ENCODE measurements around the gene SEC16A.

The SEC16A gene

GRCh38 chr9:136486823-136487620, 4.2 kb upstream of the SEC16A start:
- no peak for DNase-seq

GRCh38 chr9:136486131-136486530, 3.3 kb upstream of the SEC16A start:
- no peak for DNase-seq

- peak; percentile 85 for DNase-seq
These were observed 2.5 kb upstream of the SEC16A start for GRCh38 chr9:136485049-136486045.

DNA sequence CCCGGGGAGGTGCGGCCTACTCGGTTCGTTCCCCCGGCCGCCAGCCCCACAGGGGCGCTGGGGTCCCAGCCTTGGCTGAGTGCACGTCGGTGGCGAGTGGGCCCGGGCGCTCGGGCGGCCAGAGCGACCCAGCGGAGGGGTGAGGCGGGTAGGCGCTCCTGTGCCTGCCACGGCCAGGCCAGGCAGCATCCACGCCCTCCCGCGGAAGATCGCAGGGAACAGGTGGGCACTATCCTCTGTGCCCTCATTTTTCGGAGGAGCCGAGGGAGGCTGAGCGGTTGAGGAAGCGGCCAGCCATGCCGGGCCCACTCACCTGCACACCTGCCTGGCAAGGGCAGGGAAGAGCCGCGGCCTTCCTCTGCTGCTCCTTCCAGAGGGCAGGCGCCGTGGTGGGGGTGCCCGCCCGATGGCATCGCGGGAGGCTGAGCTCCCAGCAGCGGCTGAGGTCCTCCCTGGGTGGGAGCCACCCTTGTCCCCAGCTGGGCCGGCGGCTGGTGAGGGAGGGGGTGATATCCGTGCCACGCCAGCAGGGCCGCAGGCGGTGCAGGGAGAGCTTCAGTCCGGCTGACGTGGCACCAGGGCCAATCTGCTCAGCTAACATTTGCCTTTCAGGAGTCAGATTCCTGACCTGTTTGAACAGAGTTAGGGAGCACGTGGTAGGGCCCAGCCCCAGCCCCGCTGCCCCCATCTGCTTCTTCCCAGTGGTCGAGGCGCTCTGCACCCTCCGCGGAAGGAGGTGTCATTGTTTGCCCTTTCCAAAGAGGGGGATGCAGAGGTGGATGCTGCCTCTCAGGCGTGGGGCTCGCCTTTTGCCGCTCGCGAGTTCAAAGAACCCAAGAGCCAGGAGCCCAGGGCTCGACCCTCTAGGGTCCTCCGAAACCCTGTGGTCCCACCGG, 1.6 kb upstream of the SEC16A start:
- no peak for DNase-seq

GRCh38 chr9:136483589-136484152, 831 bp upstream of the SEC16A start:
- DNase-seq, result peak; percentile 95

GRCh38 chr9:136482046-136482792, 621 bp downstream of the SEC16A start:
- DNase-seq, result peak; percentile 73

DNA sequence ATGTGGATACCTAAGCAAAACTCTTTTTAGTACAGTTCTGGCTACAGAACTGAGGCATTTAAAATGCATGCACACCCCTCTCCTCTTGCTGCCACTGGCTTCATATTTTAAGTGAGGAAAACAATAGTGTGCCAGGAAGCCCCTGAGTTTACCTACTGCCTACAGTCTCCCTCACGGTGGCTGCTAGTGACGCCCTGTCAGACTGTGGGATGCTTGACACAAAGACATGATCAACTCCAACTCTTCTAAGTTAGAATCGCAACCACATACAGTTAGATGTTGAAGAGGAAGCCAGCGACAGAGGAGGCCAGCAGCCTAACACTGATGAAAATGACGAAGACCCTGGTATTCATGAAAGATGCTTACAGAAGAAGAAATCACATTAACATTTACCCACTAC, 1.3 kb downstream of the SEC16A start:
- peak; percentile 22 for DNase-seq

DNA sequence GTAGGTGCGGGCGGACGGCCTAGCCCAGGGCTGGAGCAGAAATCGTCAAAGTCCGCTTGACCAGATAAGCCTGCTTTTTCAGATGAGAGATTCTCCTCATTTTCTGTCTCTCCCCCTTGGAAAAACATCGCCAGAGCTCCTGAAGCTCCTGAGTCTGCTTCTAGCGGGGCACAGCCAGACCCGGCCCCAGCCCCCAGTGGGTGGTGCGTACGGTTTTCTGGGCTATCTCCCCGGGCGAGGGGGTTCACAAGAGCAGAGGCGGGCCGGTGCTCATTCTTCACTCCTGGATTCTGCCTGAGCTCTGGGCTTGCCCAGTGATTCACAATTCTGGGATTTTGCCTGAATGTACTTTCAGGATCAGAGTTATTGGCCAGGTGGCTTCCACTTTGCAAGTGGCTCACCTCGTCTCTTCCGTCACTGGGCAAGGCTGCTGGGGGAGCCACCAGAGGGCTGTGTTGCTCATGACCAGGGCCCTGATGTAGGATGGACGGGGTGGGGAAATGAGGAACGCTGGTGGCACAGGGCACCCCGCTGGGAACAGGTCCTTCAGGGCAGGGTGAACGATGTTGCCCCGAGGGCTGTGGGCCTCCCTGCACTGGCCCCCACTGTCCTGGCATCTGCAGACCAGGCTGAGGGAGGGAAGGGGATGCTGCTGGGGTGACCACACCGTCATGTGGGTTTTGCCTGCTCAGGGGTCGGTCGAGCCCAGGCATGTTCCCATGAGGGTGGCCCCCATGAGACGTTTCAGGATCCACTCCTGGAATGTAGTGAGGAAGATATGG, 6.3 kb downstream of the SEC16A start:
- no peak for DNase-seq

DNA sequence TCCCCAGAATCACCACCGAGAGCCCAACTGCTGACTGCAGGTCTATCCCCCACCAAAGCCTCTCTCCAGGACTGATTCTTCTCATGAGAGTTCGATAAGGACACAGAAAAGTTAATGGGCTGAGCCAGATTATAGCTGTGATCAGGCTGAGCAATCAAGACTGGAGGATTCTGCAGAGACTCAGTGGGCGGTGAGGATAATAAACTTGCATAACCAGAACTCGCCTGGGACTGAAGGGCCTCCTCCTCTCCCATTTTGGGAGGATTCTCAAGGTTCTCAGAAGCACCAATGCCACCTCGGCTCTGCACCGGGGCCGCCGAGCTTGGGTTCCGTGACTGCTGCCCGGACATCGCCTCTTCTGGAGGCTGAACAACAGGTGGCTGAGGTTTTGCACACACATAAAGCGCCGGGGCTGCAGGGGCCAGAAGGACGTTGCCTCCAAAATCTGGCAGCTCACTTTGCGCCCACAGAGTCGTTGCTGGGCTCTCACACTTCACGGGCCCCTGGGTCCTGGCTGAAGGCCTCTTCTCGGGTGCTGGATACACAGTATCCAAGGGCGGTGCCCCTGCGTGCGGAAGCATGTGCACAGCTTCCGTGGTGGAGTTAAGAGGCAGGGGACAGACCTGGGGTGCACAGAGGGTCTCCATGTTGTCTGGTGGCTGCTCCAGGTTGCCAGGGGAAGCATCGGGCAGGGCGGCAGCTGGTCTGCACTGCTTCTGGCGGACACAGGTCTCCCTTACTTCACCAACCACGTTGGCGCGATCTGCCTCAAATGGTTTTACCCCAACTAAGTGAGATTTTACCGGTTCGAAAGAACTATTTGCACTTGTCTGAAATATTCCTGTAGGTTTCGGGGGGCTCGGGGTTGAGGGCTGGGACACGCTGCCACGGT, 7.6 kb downstream of the SEC16A start:
- no peak for DNase-seq

DNA sequence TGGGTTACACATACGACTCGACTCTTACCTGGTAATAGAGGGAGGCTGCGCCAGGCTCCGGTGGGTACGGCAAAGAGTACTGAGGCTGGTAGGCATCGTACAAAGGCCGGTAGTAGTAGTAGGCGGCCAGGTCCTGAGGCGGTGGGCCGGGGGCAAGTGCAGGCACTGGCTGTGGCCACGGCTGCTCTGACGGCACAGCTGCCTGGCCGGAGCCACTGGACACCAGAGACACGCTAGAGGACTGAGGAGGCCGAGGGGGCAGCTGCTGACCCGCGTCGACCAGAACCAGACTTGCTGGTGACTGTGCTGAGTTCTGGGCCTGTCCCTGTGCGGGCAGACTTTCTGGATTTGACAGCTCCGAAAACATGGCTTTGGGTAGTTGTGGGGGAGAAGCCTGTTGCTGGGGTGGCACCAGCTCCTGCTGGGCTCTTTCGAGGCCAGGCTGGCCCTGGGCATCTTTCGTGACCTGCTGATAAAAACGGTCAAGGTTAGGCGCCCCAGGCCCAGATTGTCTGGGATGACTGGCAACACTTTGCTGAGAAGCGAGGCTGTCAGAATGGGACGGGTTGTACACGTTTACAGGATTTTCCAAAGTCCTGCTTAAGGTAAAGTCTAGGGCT, 8.7 kb downstream of the SEC16A start:
- DNase-seq, result no peak

DNA sequence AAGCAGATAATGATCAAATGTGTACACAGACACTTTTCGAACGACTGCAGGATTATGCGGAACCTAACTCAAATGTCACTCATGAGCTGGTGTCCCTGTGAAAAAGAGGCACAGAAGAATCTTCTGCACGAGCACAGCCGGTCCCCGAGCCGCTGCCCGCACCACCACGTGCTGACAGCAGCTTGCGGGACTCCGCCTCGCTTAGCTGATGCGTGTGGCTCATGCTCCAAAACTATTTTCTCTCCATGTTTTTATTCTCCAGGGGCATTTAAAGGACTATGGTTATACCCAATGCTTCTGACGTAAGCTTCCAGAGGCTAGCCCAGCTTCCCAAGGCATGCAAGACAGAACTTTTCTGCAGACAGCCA, 9.5 kb downstream of the SEC16A start:
- DNase-seq, result no peak

DNA sequence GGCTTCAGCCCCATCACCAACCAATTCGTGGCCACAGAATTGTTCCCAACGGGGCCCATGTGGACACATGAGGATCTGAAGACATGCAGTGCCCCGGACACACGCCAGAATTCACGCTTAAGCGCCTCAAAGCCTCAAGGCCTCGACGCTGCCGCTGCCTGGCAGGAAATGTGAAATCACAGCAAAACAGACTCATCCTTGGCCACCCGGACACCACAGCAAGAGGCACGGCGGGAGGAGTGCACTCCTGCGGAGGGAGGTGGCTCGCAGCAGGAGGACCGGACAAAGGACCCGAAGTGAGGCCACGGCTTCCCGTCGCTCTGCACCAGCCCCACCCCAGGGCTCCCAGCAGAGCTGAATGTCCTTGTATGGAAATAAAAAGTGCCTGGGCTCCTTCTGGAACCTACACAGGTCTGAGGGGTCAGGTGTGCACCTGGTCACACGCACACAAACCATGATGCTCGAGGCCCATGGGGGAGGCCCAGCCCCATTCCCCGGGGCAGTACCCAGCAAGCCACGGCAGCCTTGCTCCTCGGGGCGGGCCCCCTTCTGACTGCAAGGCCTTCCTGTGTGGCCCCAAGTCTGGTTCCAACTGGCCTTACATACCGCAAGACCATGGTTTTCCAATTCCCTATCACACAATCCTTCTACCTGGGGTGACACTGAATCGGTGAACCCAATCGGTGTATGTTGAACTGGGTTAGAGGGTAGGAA, 10.0 kb downstream of the SEC16A start:
- DNase-seq, result no peak

DNA sequence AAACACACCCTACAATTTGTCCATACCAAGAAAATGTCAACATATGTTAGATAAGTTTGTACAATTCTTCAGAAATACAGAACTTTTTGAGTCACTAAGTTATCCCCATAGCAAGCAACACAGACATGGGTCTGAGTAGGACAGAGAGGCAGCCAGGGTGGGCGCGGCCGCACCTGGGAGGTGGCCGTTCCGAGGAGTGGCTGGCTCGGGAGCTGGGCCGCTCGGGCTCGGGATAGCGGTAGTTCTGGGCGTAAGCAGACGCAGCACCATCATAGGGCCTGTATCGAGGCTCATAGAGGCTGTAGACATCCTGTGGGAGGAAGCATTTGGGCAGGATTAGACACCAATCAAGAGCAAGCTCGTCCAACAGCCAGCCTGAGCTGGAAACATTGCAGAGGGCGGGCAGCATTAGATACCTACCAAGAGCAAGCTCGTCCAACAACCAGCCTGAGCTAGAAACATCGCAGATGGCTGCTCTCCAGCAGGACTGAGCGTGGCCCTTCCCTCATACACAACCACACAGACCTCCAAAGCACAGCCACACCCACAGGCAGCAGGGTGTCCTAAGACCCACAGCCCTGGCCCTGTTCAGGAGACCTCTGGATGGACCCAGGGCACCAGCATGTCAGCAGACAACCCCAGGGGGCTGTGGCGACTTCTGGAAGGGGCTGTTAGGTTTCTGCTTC, 10.9 kb downstream of the SEC16A start:
- DNase-seq, result no peak

GRCh38 chr9:136470792-136471469, 11.9 kb downstream of the SEC16A start:
- DNase-seq, result no peak

DNA sequence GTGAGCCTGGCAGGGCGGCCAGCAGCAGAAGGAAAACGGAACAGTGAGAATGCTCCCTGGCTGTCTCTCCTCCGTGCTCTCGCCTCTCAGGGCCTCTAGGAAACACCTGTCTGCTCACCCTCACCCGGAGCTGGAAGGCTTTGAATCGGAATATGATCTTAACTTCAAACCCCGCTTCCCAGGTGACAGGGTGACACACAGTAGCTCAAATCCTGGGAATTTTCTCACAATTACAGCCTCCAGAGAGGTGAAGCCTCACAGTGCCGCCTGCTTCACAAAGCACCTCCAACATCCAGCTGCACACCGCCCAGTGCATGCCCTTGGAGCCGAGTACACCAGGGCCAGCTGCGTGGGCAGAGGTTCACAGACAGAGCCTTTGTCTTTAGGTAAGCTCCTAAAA, 12.5 kb downstream of the SEC16A start:
- no peak for DNase-seq

DNA sequence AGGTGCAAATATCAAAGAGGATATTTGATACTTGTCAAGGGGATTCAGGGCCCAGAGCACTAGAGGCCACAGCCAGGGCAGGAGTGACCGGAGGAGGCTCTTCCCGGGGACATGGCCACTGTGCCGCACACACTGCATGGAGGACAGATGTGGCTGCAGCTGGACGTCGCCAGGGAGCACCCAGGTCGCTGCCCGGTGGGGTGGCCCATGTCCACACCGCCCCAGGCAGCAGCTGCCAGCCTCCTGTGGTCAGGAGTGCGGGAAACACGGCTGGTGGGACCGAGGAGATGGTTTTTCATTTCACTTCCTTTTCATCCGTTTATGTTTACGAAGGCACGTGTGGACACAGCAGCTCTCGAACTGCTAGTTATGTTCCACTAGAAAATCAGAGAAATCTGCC, 15.1 kb downstream of the SEC16A start:
- DNase-seq, result no peak

DNA sequence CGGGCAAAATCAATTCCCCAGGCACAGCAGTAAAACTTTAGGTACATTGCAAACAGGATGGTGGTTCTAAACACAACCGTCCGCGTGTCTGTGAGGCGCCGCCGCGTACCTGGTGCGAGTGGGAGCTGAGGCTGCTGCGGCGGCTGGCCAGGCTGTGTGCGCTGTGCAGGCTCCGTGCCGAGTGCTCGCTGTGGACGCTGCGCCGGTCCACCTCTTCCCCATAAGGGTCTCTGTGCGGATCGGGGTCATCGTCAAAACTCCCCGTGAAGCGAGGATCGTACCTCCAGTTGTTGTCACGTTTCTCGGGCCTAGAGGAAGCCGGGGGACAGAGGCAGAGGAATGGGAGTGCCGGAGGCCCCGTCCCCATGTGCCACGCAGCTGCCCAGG, 16.7 kb downstream of the SEC16A start:
- DNase-seq, result no peak
